Measurements from ENCODE around the gene MTX1. TPM values are rescaled to one million over a fixed set of nuclear protein-coding genes. Genes with fewer than 3 reads are reported as not detected.
"Not testable (repeated sequence)": the region's sequence is repeated elsewhere in the genome, so short reads cannot be mapped to it uniquely, and the experiment has no call there.

MTX1 gene
- total RNA-seq, 2 donors from 2014 or later: 42.6 to 53.0 TPM

DNA sequence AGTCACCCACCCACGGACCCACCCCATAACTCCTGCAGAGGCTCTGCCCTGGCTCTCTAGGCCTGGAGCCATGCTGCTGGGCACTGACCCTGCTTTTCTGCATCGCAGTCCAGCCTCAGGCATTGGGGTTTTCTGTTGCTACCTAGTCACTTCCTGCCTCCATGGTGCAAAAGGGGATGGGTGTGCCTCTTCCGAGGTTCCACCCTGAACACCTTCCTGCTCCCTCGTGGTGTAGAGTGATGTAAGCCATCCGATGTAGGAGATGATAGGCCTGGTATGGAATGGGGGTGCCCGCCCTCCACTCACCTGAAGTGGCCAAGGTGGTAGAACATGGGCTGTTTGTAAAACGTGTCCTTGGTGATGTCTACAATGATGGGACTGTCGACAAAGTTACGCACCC, 26.9 kb downstream of the MTX1 start:
- not testable (repeated sequence) for ATAC-seq; H3K36me3 Mint-ChIP-seq; H3K27me3 Mint-ChIP-seq; DNase-seq (ENCODE audit: low spot score); H3K9me3 Mint-ChIP-seq; H3K4me3 Mint-ChIP-seq
- Mint-ChIP-seq H3K4me1 (ENCODE audit: low read depth in 2 of 2) (peaks cover 9 to 11% of the 10 kb centered on the region in 2 donors), H3K27ac (peak overlapping the region in 1 of 2 donors; percentile 20)

DNA sequence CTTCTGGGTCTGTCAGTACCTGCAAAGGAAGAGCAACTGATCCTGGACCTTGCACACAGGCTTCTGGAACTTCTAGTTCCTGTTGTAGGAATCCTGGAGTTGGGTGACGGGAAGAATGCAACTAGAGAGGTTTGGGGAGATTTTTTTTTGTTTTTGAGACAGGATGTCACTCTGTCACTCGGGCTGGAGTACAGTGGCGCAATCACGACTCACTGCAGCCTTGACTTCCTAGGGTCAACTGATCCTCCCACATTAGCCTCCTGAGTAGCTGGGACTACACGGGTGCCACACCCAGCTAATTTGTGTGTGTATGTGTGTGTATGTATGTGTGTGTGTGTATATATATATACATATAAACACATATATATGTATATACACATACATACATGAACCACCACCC, 28.0 kb downstream of the MTX1 start:
- DNase-seq (ENCODE audit: low spot score) (no peak), ATAC-seq (no peak)
- Mint-ChIP-seq H3K4me3 (no peak overlapping the region), H3K9me3 (no peaks in the 10 kb centered on the region), H3K27ac (peak overlapping the region; percentile 20 to 28), H3K4me1 (ENCODE audit: low read depth in 2 of 2) (peaks cover 20 to 21% of the 10 kb centered on the region in 2 donors), H3K27me3 (no peaks in the 10 kb centered on the region), H3K36me3 (no peaks in the 10 kb centered on the region)

DNA sequence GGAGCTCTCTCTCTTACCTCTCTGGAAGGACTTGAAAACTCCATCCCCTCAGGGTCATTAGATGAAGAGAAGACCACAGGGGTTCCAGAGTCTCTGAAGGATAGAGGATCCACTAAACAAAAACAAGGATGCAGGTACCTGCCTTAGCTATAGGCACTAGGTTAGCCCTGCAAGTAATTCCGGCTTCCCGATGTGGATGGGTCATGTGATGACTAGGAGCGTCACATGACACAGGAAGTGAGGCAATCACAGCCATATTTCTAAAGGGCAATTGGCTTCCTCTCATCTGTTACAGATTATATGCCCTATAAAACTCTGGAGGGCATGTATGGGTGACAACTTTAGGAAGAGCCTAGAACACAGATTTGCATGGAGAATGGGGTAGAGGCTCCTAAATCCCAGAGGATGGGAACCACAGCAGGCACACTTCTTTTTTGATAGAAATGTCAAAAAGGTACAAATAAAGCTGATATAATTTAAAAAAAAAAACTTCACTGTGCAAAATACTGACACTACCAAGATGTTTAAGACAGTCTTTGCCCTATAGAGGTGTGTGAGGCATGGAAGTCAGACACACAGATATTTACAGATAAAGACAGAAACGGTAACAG, 32.7 kb downstream of the MTX1 start:
- peak overlapping the region; percentile 76 to 98 for H3K27ac Mint-ChIP-seq
- H3K36me3 Mint-ChIP-seq: peaks cover 6% of the 10 kb centered on the region
- H3K4me3 Mint-ChIP-seq: peak overlapping the region; percentile 95
- H3K4me1 Mint-ChIP-seq (ENCODE audit: low read depth in 2 of 2): peaks cover 37 to 45% of the 10 kb centered on the region in 2 donors
- H3K9me3 Mint-ChIP-seq: peaks cover 3% of the 10 kb centered on the region
- H3K27me3 Mint-ChIP-seq: no peaks in the 10 kb centered on the region
- ATAC-seq (peak; percentile 35 to 64), DNase-seq (ENCODE audit: low spot score) (peak; percentile 82)

DNA sequence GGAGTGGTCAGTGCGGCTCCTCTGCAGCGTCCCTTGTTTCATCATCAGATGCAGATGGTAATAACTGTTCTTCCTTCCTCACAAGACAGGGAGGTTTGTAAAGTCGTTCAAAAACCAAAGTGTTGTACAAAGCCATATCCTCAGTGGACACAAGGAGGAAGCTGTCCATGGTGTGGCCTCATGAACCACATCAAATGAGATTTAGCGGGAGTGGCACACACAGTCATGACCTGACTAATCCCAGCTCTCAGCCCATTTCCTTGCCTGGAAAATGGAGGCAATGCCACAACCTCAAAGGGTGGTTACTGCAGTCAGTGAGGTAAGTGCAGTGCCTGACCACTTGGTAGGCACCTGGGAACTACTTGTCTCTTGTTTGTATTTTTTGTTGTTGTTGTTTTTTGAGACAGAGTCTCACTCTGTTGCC, 33.4 kb downstream of the MTX1 start:
- Mint-ChIP-seq H3K36me3 (peaks cover 6% of the 10 kb centered on the region), H3K27me3 (no peaks in the 10 kb centered on the region), H3K4me1 (ENCODE audit: low read depth in 2 of 2) (peaks cover 37 to 39% of the 10 kb centered on the region in 2 donors), H3K4me3 (peak overlapping the region; percentile 95), H3K9me3 (peaks cover 3% of the 10 kb centered on the region), H3K27ac (peak overlapping the region; percentile 76 to 98)
- DNase-seq (ENCODE audit: low spot score): no peak
- no peak for ATAC-seq

DNA sequence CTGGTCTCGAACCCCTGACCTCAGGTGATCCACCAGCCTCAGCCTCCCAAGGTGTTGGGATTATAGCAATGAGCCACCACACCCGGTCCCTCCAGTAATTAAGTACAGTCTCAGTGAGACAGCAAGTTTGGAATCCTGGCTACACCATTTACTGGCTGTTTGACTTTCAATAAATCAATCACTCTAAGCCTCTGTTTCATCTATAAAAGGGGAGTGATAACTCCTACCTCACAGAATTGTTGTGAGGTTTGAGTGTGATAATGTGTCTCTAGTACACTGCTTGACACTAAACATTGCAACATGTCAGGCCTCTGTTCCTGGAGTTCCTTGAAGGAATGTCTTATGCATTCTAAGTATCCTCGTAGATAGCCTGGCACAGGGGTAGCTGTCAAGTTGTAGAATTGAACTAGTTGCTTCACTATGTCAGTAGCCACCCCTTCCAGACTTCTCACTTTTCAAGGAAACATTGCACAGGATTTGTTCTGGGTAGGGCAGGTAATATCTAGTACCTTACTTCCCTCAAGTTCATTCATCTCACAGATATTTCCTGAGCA, 34.4 kb downstream of the MTX1 start:
- DNase-seq (ENCODE audit: low spot score): no peak

DNA sequence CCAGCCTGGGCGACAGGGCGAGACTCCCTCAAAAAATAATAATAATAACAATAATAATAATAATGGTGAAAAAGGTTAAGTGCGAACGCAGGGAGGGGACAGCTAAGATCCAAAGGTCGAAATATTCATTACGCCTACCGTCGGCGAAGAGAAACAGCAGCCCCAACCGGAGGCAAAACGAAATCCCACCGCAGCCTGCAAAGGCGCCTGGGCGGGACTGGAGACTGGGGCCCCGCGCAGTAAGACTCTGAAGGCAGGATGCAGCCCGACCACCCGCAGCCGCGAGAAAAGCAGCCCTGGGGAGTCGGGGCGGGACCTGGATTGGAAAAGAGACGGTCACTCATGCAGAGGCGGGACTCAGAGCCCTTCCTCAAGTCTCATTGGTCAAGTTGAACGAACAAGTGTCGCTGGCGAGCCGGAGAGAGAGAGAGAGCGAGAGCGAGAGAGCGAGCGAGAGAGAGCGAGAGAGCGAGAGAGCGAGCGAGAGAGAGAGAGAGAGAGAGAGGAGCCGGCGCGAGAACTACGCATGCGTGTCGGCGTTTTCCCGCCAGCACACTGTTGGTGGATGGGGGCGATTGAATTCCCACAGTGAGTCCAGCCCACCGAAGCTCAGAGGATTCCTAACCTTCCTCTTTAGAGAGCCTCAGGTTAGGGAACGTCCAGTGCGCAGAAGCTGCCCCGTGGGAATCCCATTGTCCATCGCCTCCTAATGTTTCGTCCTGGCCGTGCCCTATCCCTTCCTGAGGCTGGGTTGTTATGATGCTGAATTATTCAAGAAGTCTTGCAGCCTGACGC, 36.1 kb downstream of the MTX1 start:
- Mint-ChIP-seq H3K9me3 (peaks cover 3% of the 10 kb centered on the region), H3K27ac (peak overlapping the region; percentile 88 to 94), H3K4me1 (ENCODE audit: low read depth in 2 of 2) (peaks cover 37 to 38% of the 10 kb centered on the region in 2 donors), H3K27me3 (no peaks in the 10 kb centered on the region), H3K4me3 (peak overlapping the region; percentile 79), H3K36me3 (peaks cover 6% of the 10 kb centered on the region)
- DNase-seq (ENCODE audit: low spot score) (peak; percentile 98), ATAC-seq (peak; percentile 98)

More for the DNA sequence above, 34.4 kb downstream of the MTX1 start:
- Mint-ChIP-seq H3K27ac (peak overlapping the region; percentile 19 to 88), H3K4me1 (ENCODE audit: low read depth in 2 of 2) (peaks cover 37 to 38% of the 10 kb centered on the region in 2 donors), H3K36me3 (peaks cover 6% of the 10 kb centered on the region), H3K27me3 (no peaks in the 10 kb centered on the region), H3K4me3 (peak overlapping the region; percentile 79), H3K9me3 (peaks cover 3% of the 10 kb centered on the region)
- no peak for ATAC-seq

DNA sequence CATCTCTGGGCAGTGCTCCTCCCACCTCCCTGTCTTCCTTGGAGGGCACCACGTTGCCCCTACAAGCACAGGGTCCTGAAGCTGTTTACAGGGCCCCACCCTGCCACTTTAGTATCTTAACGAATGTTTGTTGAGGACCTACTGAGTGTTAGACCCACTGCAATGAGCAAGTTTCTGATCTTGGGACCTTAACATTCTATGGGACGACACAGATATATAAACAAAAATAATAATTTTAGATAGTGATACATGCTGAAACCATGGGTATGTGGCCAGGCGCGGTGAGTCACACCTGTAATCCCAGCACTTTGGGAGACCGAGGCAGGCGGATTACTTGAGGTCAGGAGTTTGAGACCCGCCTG, 36.6 kb downstream of the MTX1 start:
- Mint-ChIP-seq H3K9me3 (peaks cover 3% of the 10 kb centered on the region), H3K4me1 (ENCODE audit: low read depth in 2 of 2) (peaks cover 37 to 38% of the 10 kb centered on the region in 2 donors), H3K36me3 (peaks cover 6% of the 10 kb centered on the region), H3K27ac (peak overlapping the region; percentile 88 to 94), H3K4me3 (peak overlapping the region; percentile 79), H3K27me3 (no peaks in the 10 kb centered on the region)
- DNase-seq (ENCODE audit: low spot score) (no peak), ATAC-seq (no peak)

DNA sequence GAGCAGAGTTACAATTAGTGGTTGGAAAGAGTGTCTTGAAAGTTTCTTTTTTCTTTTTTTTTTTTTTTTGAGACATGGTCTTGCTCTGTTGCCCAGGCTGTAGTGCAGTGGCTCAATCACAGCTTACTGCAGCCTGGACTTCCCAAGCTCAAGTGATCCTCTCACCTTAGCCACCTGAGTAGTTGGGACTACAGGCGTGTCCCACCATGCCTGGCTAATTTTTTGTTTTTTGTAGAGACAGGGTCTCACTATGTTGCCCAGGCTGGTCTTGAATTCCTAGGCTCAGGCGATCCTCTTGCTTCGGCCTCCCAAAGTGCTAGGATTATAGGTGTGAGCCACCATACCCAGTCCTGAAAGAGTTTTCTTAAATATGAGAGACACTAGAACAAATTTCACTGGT, 38.3 kb downstream of the MTX1 start:
- H3K4me3 Mint-ChIP-seq; DNase-seq (ENCODE audit: low spot score); H3K36me3 Mint-ChIP-seq; H3K27me3 Mint-ChIP-seq; ATAC-seq; H3K9me3 Mint-ChIP-seq: not testable (repeated sequence)
- peak overlapping the region; percentile 69 to 88 for H3K27ac Mint-ChIP-seq
- H3K4me1 Mint-ChIP-seq (ENCODE audit: low read depth in 2 of 2): peaks cover 28 to 30% of the 10 kb centered on the region in 2 donors

DNA sequence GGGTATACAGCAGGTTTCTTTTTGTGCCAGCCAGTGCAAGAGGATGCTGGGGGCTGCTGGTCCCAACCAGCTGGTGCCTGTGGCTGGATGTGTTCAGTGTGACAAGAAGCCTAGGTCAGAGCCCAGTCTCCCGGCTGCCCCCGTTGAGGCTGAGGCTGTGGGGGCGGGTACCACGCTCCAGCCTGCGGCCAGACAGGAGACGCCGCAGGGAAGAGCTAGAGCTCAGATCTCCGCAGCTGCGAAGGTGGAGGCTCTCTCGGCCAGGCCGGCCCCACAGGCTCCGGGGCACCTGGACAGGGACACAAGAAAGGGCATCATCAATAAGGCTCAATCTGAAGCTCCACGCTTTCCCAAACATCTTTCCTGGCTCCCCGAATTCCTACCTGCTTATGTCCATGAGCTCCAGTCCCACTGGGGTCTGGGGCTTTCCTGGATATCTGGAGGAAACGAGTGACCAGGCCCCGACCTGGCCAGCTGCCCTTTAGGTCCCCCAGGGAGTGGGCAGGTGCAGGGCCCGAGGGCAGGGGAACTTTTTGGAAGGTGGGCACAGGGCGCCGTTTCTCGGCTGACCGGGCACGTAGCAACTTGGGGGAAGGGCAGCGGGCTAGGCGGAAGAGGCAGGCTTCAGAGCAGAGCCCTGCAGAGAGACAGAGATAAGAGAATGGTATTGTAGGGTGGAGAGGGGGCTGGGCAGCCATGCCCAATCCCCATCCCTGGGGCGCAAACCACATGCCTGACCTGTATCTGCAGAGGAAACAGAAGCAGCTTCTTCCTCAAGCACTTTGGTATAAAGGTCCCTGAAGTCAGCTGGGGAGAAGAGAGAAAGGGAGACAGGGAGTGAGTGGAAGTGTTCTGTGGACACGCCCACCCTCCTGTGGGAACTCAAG, 39.4 kb downstream of the MTX1 start:
- Mint-ChIP-seq H3K36me3 (peaks cover 6% of the 10 kb centered on the region), H3K27ac (no peak overlapping the region), H3K27me3 (no peaks in the 10 kb centered on the region), H3K4me1 (ENCODE audit: low read depth in 2 of 2) (peaks cover 28 to 30% of the 10 kb centered on the region in 2 donors), H3K4me3 (no peak overlapping the region), H3K9me3 (peaks cover 3% of the 10 kb centered on the region)
- no peak for ATAC-seq
- no peak for DNase-seq (ENCODE audit: low spot score)

DNA sequence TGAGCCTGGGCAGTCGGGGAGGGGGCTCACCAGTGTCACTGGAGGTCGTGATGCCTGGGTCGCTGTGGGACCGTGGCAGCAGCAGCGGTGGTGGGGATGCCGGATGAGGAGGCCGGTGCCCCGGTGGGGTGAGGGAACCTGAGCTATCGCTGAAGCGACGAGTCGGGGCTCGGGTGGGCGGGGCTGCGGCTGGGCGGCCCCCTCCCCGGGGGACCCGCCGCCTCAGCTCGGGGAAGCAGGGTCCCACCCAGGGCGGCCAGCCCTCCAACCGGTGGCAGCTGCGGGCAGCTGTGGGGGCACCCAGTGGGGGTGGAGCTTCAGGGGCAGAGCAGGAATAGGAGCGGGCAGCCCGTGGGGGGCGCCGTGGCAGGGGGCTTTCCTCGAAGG, 41.7 kb downstream of the MTX1 start:
- Mint-ChIP-seq H3K4me1 (ENCODE audit: low read depth in 2 of 2) (peaks cover 21 to 30% of the 10 kb centered on the region in 2 donors), H3K9me3 (no peaks in the 10 kb centered on the region), H3K27ac (no peak overlapping the region), H3K27me3 (no peaks in the 10 kb centered on the region), H3K36me3 (no peaks in the 10 kb centered on the region), H3K4me3 (peak overlapping the region; percentile 45)
- ATAC-seq (peak; percentile 24 to 37), DNase-seq (ENCODE audit: low spot score) (no peak)

DNA sequence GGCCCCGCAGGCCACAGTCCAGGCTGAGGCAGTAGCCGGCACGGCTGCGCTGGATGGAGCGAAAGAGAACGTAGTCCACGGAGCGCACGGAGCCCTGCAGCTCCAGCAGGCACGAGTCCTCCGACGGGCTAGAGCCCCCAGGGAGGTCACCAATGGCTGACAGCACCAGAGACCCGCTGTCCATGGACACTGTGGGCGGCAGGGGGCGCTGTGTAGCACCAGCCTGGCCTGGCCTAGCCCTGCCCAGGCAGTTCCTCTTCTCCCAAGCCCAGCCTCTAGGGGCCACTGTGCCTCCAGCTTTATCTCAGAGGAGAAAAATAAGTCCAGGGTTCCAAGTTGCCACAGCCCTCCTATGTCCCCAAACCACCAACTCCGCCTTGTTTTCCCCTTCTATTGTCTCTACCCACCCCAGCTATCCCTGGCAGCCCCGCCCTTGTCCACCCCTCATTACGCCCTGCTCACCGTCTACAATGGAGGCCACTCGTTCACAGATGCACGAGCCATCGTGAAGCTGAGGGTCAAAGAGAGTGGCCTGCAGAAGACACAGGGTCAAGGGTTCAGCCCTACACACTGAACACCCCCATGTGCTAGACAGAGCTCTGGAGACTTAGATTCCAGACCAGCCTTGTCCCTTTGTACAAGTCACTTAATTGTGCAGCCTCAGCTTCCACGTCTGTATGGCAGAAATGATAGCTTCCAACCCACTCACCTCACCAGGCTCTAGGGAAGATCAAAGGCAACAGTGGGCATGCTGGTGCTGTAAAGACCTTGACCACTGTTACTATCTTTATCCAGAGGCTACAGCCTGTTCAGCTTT, 42.3 kb downstream of the MTX1 start:
- Mint-ChIP-seq H3K4me3 (peak overlapping the region; percentile 45), H3K27me3 (no peaks in the 10 kb centered on the region), H3K4me1 (ENCODE audit: low read depth in 2 of 2) (peaks cover 19 to 34% of the 10 kb centered on the region in 2 donors), H3K36me3 (no peaks in the 10 kb centered on the region), H3K9me3 (no peaks in the 10 kb centered on the region), H3K27ac (peak overlapping the region in 1 of 2 donors; percentile 68)
- DNase-seq (ENCODE audit: low spot score) (peak; percentile 95), ATAC-seq (peak; percentile 96 to 97)

DNA sequence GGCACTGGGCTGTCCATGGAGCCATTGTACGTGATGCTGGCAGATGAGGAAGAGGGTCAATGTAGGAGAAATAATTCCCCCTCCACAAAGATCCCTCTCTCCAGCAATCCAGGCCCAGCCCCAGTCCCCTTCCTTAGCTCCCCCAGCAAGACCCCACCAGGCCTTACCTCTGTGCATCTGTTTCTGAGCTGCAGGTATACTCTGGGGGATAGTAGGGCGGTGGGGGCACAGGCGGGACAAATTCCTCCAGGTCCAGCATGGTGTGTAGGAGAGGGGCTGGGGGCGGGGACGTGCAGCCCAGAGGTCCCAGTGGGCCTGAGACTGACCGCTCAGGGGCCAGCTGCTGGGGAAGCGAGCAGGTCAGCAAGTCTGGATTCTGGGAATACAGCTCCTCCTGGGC, 43.1 kb downstream of the MTX1 start:
- no peak overlapping the region for H3K27ac Mint-ChIP-seq

DNA sequence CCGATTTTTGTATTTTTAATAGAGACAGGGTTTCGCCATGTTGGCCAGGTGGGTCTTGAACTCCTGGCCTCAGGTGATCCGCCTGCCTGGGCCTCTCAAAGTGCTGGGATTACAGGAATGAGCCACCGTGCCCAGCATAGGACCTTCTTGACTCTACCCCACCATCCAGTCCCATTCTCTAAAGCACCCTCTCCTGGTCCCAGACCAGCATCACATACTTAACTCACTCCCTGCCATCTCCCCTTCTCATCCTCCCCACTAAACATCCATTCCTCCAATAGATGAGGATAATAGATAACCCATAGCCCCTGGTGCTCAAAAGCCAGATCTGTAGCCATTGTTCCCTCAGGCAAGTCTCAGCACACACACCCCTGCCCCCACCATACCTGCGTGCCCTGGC, 44.7 kb downstream of the MTX1 start:
- no peak for DNase-seq (ENCODE audit: low spot score)
- Mint-ChIP-seq H3K4me3 (peak overlapping the region; percentile 78), H3K27ac (peak overlapping the region in 1 of 2 donors; percentile 8), H3K9me3 (no peaks in the 10 kb centered on the region), H3K36me3 (peaks cover 8% of the 10 kb centered on the region), H3K27me3 (no peaks in the 10 kb centered on the region), H3K4me1 (ENCODE audit: low read depth in 2 of 2) (peaks cover 15 to 32% of the 10 kb centered on the region in 2 donors)
- ATAC-seq: no peak

More for the DNA sequence above, 43.1 kb downstream of the MTX1 start:
- Mint-ChIP-seq H3K27me3 (no peaks in the 10 kb centered on the region), H3K4me1 (ENCODE audit: low read depth in 2 of 2) (peaks cover 15 to 29% of the 10 kb centered on the region in 2 donors), H3K4me3 (no peak overlapping the region), H3K36me3 (no peaks in the 10 kb centered on the region), H3K9me3 (no peaks in the 10 kb centered on the region)
- ATAC-seq (no peak), DNase-seq (ENCODE audit: low spot score) (no peak)
